Measurements from ENCODE around the gene LIN7C.
A peak's percentile ranks its signal among the peaks of the same experiment; 100 is the strongest.

Gene LIN7C

DNA sequence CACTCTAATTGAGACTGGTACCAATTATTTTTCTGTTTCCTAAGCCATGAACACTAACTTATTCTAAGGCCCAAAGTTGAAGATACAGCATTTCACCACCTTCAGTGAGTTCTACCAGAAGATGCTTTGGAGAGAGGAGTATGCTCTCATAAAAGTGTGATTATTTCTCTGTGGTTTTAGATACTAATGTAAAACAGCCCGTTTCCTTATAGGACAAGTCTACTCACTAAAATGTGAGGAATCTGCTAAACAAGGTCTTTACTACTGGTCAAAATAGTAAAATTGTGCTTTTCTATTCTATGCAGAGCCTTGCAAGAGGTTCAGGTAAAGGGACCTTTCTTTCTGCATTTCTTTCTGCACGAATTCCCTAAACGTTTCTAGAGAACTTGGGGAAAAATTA is 36.4 kb downstream of the LIN7C start:
- no peaks in the 10 kb centered on the region for H3K9me3 ChIP-seq (ENCODE audit: insufficient read depth, low read depth, low read length)
- WGBS = 39% methylated on average over 3 of the region's 3 CpGs
- no peaks in the 10 kb centered on the region for H3K27me3 ChIP-seq (ENCODE audit: insufficient read depth, low read length)
- H3K27ac ChIP-seq (ENCODE audit: low read depth, low read length) = no peak overlapping the region
- peaks cover 49% of the 10 kb centered on the region for H3K4me1 ChIP-seq (ENCODE audit: insufficient read depth, low read length)
- H3K4me3 ChIP-seq (ENCODE audit: low read length) = peak overlapping the region; percentile 95
- H3K9ac ChIP-seq (ENCODE audit: low read depth, low read length) = peak overlapping the region; percentile 3
- no peaks in the 10 kb centered on the region for H3K36me3 ChIP-seq (ENCODE audit: insufficient read depth, low read length)

DNA sequence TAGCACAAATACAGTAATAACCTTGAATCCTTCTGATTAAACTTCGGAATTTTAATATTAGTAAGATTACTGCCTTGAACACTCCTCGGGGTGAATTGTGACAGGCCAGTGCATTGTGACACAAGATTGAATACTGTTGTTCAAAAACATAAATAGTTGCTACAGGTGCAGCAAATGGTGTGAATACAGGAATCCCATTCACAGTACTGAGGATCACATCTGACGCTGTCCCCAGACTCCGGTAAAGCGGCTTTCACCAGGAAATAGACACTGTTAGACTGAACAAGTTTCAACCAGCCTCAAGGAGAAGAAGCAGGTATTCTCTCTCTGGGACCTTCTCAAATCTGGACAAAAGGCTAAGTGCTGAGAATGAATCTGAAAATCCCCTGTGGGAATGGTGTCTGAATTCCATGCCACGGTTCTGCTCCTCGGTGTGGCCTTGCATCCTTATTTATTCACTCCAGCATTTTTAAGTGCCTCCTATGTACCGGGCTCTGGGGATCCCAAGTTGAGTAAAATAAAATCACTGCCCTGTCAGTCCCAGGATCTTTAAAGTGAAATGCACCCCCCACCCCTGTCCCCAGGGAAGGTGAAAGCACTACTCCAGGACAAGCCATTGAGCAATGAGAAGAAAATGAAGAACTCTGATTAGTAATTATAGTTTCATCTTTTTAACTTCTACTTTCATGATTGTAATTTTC is 37.4 kb downstream of the LIN7C start:
- H3K9ac ChIP-seq (ENCODE audit: low read depth, low read length) = no peak overlapping the region
- no peaks in the 10 kb centered on the region for H3K27me3 ChIP-seq (ENCODE audit: insufficient read depth, low read length)
- 0 out of 2 replicates have a peak overlapping the region, but pooled peaks have one; percentile 6 for H3K27ac ChIP-seq (ENCODE audit: low read depth, low read length)
- peaks cover 59% of the 10 kb centered on the region for H3K4me1 ChIP-seq (ENCODE audit: insufficient read depth, low read length)
- no peaks in the 10 kb centered on the region for H3K36me3 ChIP-seq (ENCODE audit: insufficient read depth, low read length)
- peak overlapping the region; percentile 95 for H3K4me3 ChIP-seq (ENCODE audit: low read length)
- WGBS = 72% methylated on average over 8 of the region's 8 CpGs
- H3K9me3 ChIP-seq (ENCODE audit: insufficient read depth, low read depth, low read length) = no peaks in the 10 kb centered on the region

GRCh38 chr11:27468209-27468994 is 38.2 kb downstream of the LIN7C start:
- Histone ChIP-seq H3K4me3 (ENCODE audit: low read length) (peak overlapping the region; percentile 95), H3K36me3 (ENCODE audit: insufficient read depth, low read length) (no peaks in the 10 kb centered on the region), H3K9ac (ENCODE audit: low read depth, low read length) (no peak overlapping the region), H3K9me3 (ENCODE audit: insufficient read depth, low read depth, low read length) (no peaks in the 10 kb centered on the region), H3K4me1 (ENCODE audit: insufficient read depth, low read length) (peaks cover 62% of the 10 kb centered on the region), H3K27me3 (ENCODE audit: insufficient read depth, low read length) (no peaks in the 10 kb centered on the region), H3K27ac (ENCODE audit: low read depth, low read length) (0 out of 2 replicates have a peak overlapping the region, but pooled peaks have one; percentile 6)
- 75% methylated on average over 5 of the region's 5 CpGs for WGBS

DNA sequence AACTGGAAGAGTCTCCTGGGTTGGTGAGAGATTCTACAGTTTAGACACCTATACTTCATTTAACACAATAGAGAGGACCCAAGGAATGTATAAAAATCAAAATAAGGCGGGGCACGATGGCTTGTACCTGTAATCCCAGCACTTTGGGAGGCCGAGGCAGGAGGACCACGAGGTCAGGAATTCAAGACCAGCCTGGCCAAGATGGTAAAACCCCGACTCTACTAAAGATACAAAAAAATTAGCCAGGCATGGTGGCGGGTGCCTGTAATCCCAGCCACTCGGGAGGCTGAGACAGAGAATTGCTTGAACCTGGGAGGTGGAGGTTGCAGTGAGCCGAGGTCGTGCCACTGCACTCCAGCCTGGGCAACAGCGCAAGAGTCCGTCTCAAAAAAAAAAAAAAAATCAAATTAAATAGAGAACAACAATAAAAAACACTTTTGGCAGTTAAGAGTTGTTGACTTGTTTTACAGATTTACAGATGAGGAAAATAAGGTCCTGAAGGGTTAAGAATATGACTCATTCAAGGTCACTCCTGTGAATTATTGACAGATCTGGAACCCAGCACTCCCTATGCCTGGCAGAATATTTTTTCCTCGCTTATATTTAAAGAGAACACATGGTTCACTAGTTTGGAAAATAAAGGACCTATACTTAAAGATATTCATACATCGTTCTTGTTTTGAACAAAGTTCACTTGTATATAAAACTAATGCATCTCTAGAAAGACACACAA is 39.2 kb downstream of the LIN7C start:
- H3K9me3 ChIP-seq (ENCODE audit: insufficient read depth, low read depth, low read length) = no peaks in the 10 kb centered on the region
- no peak overlapping the region for H3K27ac ChIP-seq (ENCODE audit: low read depth, low read length)
- H3K36me3 ChIP-seq (ENCODE audit: insufficient read depth, low read length) = 0 out of 2 replicates have a peak, but pooled peaks cover 3% of the 10 kb centered on the region
- peaks cover 61% of the 10 kb centered on the region for H3K4me1 ChIP-seq (ENCODE audit: insufficient read depth, low read length)
- 96% methylated on average over 8 of the region's 13 CpGs for WGBS
- no peaks in the 10 kb centered on the region for H3K27me3 ChIP-seq (ENCODE audit: insufficient read depth, low read length)
- H3K4me3 ChIP-seq (ENCODE audit: low read length) = no peak overlapping the region
- no peak overlapping the region for H3K9ac ChIP-seq (ENCODE audit: low read depth, low read length)

GRCh38 chr11:27466363-27466762 is 40.2 kb downstream of the LIN7C start:
- Histone ChIP-seq H3K9me3 (ENCODE audit: insufficient read depth, low read depth, low read length) (no peaks in the 10 kb centered on the region), H3K9ac (ENCODE audit: low read depth, low read length) (no peak overlapping the region), H3K4me1 (ENCODE audit: insufficient read depth, low read length) (peaks cover 70% of the 10 kb centered on the region), H3K4me3 (ENCODE audit: low read length) (no peak overlapping the region), H3K27ac (ENCODE audit: low read depth, low read length) (no peak overlapping the region), H3K27me3 (ENCODE audit: insufficient read depth, low read length) (no peaks in the 10 kb centered on the region), H3K36me3 (ENCODE audit: insufficient read depth, low read length) (0 out of 2 replicates have a peak, but pooled peaks cover 3% of the 10 kb centered on the region)
- 100% methylated on average over 1 of the region's 1 CpG for WGBS

- Histone ChIP-seq H3K9me3 (ENCODE audit: insufficient read depth, low read depth, low read length) (no peaks in the 10 kb centered on the region), H3K36me3 (ENCODE audit: insufficient read depth, low read length) (0 out of 2 replicates have a peak, but pooled peaks cover 3% of the 10 kb centered on the region), H3K27me3 (ENCODE audit: insufficient read depth, low read length) (no peaks in the 10 kb centered on the region), H3K9ac (ENCODE audit: low read depth, low read length) (0 out of 2 replicates have a peak overlapping the region, but pooled peaks have one; percentile 1), H3K4me3 (ENCODE audit: low read length) (no peak overlapping the region), H3K27ac (ENCODE audit: low read depth, low read length) (no peak overlapping the region), H3K4me1 (ENCODE audit: insufficient read depth, low read length) (peaks cover 77% of the 10 kb centered on the region)
- whole genome bisulfite sequencing = 86% methylated on average over 2 of the region's 3 CpGs
Measured at GRCh38 chr11:27465629-27466028, 40.9 kb downstream of the LIN7C start.

DNA sequence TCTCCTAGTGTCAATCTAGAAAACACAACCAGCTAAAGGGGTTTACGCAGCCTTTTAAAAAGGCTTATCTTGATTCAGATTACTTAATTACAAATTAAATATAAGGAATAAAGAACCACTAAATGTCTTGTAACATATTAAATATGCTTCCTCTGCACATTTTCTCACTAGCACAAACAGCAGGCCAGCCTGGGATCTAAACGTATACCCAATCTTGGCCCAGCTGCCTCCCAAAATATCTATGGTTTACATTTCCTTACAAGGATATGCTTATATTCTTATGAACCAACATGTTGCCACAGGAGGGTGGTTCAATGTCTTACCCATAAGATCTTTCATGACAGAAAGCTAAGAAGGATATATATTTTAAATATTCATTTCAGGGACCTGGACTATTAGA is 41.7 kb downstream of the LIN7C start:
- H3K9ac ChIP-seq (ENCODE audit: low read depth, low read length) = no peak overlapping the region
- peak overlapping the region; percentile 47 for H3K27ac ChIP-seq (ENCODE audit: low read depth, low read length)
- 0 out of 2 replicates have a peak, but pooled peaks cover 3% of the 10 kb centered on the region for H3K36me3 ChIP-seq (ENCODE audit: insufficient read depth, low read length)

GRCh38 chr11:27464289-27464696 is 42.3 kb downstream of the LIN7C start:
- Histone ChIP-seq H3K27ac (ENCODE audit: low read depth, low read length) (peak overlapping the region; percentile 47), H3K9me3 (ENCODE audit: insufficient read depth, low read depth, low read length) (no peaks in the 10 kb centered on the region), H3K27me3 (ENCODE audit: insufficient read depth, low read length) (no peaks in the 10 kb centered on the region), H3K4me3 (ENCODE audit: low read length) (no peak overlapping the region), H3K36me3 (ENCODE audit: insufficient read depth, low read length) (0 out of 2 replicates have a peak, but pooled peaks cover 3% of the 10 kb centered on the region), H3K9ac (ENCODE audit: low read depth, low read length) (no peak overlapping the region), H3K4me1 (ENCODE audit: insufficient read depth, low read length) (peaks cover 73% of the 10 kb centered on the region)
- 73% methylated on average over 2 of the region's 2 CpGs for WGBS

More for the DNA sequence above, 41.7 kb downstream of the LIN7C start:
- Histone ChIP-seq H3K4me3 (ENCODE audit: low read length) (no peak overlapping the region), H3K9me3 (ENCODE audit: insufficient read depth, low read depth, low read length) (no peaks in the 10 kb centered on the region), H3K4me1 (ENCODE audit: insufficient read depth, low read length) (peaks cover 78% of the 10 kb centered on the region), H3K27me3 (ENCODE audit: insufficient read depth, low read length) (no peaks in the 10 kb centered on the region)
- 59% methylated on average over 1 of the region's 2 CpGs for WGBS

GRCh38 chr11:27462543-27462942 is 44.0 kb downstream of the LIN7C start:
- 0 out of 2 replicates have a peak, but pooled peaks cover 3% of the 10 kb centered on the region for H3K36me3 ChIP-seq (ENCODE audit: insufficient read depth, low read length)
- H3K27me3 ChIP-seq (ENCODE audit: insufficient read depth, low read length) = no peaks in the 10 kb centered on the region
- peaks cover 62% of the 10 kb centered on the region for H3K4me1 ChIP-seq (ENCODE audit: insufficient read depth, low read length)
- no peak overlapping the region for H3K4me3 ChIP-seq (ENCODE audit: low read length)
- H3K9me3 ChIP-seq (ENCODE audit: insufficient read depth, low read depth, low read length) = no peaks in the 10 kb centered on the region
- H3K27ac ChIP-seq (ENCODE audit: low read depth, low read length) = no peak overlapping the region
- H3K9ac ChIP-seq (ENCODE audit: low read depth, low read length) = no peak overlapping the region
- WGBS = 91% methylated on average over 5 of the region's 5 CpGs

- Histone ChIP-seq H3K9ac (ENCODE audit: low read depth, low read length) (no peak overlapping the region), H3K4me3 (ENCODE audit: low read length) (no peak overlapping the region), H3K4me1 (ENCODE audit: insufficient read depth, low read length) (peaks cover 71% of the 10 kb centered on the region), H3K27me3 (ENCODE audit: insufficient read depth, low read length) (no peaks in the 10 kb centered on the region), H3K9me3 (ENCODE audit: insufficient read depth, low read depth, low read length) (no peaks in the 10 kb centered on the region), H3K36me3 (ENCODE audit: insufficient read depth, low read length) (0 out of 2 replicates have a peak, but pooled peaks cover 3% of the 10 kb centered on the region), H3K27ac (ENCODE audit: low read depth, low read length) (peak overlapping the region; percentile 13; the same call in 1 of the 2 replicates)
- 69% methylated on average over 5 of the region's 5 CpGs for WGBS
Measured at GRCh38 chr11:27460158-27460978, 46.2 kb downstream of the LIN7C start.
